Stimulated activated CD4-positive, alpha-beta T cell treated with anti-CD3 and anti-CD28 coated beads, Interleukin-1b, Interleukin-23, amount 100 ng/mL, for 1 hour (primary cell): ENCODE results near the gene HDAC8.
"Not testable (repeated sequence)": the region's sequence is repeated elsewhere in the genome, so short reads cannot be mapped to it uniquely, and the experiment has no call there.

Experiments
- DNase-seq, 2 donors: peaks; one replicate each; pipeline ENCODE4 v3.0.0-alpha.2; 2020; ENCODE audit warnings: low read depth in 2 of 2

The HDAC8 gene

DNA sequence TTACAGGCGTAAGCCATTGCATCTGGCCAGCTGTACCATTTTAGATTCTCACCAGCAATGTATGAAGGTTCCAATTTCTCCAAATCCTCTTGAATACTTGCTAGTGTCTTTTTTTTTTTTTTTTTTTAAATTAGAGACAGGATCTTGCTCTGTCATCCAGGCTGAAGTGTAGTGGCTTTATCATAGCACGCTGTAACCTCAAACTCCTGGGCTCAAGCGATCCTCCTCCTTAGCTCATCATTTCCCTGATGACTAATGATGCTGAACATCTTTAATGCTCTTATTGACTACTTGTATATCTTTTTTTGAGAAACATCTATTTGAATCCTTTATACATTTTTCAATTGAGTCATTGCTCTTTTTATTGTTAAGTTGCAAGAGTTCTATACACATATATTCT lies 40.3 kb downstream of the HDAC8 start:
- DNase-seq: no peak

DNA sequence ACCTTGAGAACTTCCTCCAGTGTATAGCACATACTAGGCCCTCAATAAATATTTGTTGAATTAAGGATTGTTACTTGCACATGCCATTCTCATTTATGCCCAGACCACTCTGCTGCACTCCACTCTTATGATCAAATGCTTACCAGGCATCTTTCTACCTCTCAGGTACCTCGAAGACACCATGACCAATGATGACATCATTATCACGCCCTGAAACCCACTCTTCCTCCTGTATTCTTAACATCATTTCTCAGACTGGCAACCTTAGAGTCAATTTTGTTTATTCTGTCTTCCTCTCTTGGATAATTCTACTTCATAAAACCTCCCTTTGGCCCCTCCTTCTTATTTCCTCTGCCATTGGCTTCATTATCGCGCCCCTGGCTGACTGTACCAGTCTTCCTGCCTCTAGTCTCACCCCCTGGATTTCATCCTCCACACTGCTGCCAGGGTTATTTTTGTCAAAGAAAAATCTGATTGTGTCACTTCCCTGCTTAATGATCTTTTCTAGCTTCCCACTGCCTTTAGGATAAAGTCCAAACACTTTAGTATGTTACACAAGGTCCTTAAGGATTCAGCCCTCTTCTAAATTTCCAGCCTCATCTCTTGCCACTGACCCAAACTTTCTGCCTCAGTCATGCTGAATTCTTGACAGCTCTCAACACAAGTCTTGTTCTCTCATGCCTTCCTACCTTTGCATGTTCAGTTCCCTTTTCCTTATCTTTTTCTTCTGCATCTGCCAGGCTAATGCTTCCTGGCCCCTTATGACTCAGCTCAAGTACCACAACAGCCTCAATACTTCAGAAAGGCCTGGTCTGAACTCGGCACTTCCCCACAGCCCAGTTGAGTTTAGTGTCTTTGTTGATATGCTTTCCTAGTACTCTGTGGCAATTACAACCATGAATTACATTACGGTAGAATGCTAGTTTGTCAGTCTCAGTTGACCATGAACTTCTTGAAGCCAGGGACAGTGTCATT lies 45.8 kb downstream of the HDAC8 start:
- no peak for DNase-seq

DNA sequence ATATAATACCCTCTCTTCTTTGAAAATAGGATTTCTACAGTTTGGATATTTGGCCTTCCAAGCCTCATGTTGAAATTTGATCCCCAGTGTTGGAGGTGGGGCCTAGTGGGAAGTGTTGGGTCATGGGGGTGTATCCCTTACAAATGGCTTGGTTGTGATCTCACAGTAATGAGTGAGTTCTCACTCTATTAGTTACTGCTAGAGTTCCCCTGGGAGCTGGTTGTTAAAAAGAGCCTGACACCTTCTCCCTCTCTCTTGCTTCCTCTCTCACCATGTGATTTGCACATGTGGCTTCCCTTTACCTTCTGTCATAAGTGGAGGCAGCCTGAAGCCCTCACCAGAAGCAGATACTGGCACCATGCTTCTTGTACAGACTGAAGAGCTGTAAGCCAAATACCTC lies 73.9 kb downstream of the HDAC8 start:
- no peak for DNase-seq

DNA sequence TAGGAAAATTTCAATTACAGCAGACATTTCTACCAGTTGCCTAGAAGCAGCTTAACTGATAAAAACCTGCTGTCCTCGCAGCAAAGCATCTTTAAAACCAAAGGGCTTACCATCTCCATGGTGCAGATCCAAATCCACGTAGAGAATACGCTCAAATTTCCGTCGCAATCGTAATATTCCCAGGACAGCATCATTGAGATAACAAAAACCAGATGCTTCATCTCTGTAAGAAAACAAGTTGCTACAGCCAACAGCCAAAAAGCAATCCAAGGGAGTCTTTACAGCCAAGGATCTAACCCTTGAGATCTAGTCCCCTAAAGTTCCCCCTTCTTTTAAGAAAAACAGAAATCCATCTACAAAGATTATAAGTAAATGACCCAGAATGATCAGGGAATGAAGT lies 77.6 kb downstream of the HDAC8 start:
- no peak for DNase-seq

DNA sequence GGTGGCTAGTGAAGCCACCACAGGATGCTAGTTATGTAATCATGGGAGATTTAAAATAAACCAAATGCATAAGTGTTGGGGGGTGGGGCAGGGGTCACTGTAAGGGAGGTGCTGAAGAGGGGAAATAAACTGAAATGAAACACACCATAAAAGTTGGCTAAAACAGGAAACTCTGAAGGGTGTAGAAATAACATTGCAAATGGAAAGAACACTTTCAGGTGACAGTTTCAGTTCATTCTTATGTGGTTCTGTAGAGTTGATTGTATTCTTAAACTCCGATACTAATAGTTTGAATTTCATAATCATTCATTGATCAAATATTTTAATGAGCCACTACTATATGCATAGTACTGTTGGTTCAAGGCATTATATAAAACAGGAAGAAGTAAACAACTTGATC lies 80.1 kb downstream of the HDAC8 start:
- DNase-seq: no peak

DNA sequence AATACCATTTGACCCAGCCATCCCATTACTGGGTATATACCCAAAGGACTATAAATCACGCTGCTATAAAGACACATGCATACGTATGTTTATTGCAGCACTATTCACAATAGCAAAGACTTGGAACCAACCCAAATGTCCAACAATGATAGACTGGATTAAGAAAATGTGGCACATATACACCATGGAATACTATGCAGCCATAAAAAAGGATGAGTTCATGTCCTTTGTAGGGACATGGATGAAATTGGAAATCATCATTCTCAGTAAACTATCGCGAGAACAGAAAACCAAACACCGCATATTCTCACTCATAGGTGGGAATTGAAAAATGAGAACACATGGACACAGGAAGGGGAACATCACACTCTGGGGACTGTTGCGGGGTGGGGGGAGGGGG lies 82.4 kb downstream of the HDAC8 start:
- not testable (repeated sequence) for DNase-seq

DNA sequence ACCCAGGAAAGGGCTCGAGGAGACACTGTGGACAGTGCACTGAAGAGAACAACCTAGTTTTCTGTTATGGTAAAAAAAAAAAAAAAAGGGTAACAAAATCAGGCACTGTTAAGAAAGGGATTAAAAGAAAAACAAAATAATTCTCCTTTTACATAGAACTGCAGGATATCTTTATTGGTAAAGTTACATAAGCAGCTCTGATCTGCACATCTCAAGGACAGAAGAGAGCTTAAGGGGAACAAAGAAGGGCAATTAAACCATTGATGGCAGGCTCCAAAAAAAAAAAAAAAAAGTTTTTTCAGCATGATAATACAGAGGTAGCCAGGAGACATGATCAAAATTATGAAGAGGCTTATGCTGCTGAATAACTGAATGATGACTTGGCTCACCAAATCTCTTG lies 85.0 kb downstream of the HDAC8 start:
- DNase-seq: no peak

DNA sequence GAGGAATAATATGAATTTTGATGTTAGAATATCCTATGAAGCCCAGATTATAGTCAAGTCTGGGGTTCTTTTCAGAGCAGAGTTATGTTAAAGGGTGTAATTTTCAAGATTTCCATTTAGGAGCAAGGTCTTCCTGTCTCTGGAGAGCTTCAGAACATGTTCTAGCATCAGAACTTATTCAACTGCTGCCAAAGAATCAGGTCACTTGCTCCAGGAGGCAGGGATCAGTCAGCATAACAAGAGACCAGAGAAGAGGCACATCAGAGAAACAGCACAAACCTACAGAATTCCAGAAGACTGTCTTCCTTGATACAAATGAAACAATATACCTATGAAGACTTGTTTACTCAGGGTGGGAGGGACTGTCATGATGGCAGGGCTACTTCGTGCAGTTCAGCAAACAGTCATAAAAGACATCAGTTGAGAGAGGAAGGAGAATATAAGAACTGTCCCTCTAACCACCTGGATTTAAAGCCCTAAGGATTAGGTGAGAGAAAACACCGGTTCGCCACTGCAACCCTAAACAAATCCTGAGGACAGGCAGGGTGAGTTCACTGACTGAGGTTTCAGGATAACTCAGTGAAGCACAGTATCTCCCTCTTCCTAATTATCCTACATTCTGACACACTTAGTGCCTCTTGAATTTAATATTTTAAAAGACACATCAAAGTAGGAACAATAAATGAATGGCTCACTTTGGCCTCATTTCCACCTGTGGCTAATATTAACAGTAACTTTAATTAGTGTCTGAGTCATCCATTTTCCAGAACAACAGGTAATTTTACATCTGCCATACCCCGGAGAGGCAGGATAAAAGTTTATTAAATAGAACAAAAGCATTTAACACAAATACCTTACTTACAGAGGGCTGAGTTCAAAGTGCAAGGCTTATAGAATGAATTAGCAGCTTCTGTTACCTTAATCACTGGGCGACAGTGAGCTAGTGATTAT lies 93.0 kb downstream of the HDAC8 start:
- no peak for DNase-seq

DNA sequence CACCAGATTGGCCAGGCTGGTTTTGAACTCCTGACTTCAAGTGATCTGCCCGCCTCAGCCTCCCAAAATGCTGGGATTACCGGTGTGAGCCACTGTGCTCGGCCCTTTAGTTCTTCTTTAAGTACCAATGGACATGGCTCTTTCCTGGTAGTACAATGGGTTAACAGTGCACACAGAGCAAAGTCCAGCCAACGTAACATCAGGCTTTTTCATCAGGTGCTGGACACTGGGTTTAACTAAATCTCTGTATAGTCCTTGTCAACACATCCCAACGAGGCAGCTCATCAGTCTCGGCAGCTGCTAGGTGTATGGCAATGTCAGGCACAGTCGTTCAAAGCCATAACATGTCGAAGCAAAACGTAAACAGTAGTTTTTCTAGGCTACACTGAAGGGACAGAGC lies 93.8 kb downstream of the HDAC8 start:
- no peak for DNase-seq

DNA sequence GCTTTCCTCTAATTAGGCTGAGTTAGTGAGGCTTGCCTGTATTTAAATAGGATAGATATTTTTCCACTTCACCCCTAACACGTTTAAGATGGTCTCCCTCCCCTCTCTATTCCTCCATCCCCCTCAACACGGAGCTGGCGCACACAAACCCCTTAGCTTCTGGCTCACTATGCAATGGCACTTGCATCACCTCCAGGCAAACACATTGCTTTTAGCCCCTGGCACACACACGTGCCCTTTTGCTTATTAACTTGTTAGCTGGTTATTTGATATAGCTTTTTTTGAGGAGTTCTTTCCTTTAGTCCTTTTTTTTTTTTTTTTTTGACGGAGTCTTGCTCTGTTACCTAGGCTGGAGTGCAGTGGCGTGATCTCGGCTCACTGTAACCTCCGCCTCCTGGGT lies 94.3 kb downstream of the HDAC8 start:
- no peak for DNase-seq

DNA sequence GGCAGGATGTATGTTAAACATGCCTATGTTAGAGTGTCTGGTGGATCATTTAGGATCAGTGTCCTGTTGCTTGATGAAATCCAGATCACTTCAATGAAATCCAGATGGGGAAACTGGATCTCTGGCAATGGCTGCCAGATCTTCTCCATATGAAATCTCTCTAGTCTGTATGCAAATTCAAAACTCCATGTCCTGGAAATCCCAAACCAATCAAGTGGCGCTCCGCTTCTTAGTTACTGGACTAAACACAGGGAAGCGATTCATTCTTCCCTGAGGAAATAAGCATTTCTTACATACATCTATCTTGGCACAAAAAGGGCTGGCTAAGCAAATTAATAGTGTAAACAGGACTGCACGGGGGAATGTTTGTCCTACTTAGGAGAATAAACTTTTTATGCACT lies 94.9 kb downstream of the HDAC8 start:
- DNase-seq: no peak

DNA sequence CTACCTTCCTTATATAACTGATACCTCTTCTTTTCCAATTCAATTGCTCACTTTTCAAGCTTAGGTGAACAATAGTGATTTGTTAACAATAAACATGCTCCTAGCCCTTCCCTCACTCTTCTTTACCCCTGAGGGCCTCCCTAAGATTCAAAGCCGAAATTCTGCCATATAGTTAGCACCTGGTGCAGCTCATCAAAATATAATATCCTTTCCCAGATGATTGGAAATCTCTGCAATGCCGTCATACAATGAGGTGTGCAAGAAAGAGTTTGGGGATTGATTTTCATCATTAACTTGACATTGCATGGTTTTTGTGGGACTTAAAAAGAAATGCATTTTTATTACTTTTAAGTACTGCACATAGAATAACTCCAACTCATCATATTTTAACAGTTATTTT lies 95.3 kb downstream of the HDAC8 start:
- DNase-seq: no peak

DNA sequence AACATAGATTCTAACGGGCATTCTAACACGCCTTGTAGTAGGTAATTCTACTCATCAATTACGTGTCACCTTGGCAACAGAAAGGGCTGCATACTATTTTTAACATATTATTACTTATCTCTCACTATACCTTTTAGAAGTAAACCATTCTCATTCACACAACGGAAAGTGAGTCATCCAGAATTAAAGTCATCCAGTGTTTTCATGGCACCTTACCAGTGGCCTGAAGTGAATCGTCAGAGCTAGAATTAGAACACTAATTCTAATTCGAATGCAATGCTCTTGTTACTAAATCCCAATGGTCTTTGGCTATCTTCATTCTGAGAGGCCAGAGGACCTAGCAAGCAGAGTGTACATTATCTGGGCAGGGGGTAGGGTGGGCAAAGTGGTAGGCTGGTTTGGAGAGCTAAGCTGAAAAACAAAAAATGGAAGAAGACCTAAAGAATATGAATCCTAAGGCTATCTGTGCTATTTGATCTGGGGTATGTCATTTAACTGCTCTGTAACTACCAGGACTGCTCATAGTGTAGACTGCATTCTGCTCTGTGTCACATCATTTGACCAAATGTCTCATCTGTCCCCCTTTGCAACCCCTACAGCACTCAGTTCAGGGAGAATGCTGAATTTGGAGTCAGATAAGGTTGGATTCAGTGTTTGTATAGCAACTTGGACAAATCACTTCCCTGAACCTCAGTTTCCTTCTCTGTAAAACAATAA lies 96.5 kb downstream of the HDAC8 start:
- no peak for DNase-seq

DNA sequence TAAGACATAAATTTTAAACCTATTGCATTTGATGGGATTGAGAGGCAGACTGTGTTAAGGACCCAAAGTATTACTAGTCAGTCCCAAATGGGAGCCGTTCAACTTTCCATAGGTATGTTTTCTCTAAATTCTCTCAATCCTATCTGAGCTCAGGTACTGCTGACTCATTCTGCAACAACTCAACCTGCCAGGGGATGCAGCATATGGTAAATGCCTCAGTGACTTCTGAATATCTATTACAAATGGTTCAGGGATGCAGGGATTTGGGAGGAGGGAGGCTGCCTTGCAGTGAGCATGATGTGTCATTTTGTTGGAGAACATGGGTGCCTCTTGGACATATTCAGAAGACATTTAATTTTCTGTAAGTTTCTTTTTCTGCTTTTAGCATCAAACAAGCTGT lies 97.3 kb downstream of the HDAC8 start:
- no peak for DNase-seq

DNA sequence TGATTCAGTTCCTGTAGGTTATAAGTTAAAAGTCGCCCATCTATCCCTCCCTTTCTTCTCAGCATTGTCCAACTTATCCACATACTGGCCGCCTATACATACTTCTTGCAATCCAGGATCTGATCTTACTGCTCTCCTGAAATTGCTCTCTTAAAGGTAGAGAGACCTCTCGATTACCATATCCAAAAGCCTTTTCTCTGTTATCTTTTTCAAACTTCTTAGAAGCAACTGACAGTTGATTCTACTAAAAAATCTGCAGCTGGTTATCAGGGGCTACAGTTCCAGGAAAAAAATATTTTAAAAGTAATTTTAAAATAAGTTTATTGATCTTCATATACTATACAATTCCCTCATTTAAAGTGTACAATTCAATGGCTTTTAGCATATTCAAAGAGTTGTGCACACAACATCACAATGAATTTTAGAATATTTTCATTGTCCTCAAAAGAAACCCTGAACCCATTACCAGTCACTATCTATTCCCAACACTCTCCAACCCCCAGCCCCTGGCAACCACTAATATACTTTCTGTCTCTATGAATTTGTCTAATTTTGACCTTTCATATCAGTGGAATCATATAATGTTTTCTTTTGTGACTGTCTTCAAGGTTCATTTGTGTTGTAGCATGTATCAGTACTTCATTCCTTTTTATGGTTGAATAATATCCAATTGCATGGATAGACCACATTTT lies 102.0 kb downstream of the HDAC8 start:
- DNase-seq: no peak

DNA sequence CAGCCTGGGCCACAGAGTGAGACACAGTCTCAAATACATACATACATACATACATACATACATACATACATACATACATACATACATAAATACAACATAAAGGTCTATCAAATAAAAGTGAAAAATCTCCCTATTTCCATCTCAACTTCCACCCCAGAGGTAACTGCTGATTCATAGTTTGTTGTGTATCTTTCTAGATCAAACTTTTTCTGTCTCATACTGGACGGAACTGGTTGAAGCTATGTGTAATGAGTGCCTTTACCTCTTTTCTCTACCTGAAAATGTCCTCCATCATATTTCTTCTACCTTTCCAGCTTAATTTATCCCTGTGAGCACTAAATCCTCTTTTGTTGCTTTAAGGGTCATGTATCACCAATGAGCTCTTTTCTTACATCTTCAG lies 102.5 kb downstream of the HDAC8 start:
- no peak for DNase-seq

DNA sequence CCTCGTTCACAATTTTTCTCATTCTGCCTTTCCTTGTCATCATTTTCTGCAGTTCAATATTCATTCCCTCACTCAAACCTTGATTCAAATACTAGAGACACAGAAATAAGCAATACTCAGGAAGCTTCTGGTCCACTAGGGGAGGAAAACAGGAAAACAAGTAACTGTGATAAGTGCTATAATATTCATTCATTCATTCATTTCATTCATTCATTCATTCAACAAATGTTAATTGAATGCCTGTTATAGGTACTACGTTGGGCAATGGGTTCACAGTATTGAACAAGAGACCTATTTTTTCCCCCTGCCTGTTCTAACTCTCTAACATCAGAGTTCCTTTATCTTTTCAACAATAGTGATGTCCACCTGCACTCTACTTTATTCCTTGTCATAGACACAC lies 104.0 kb downstream of the HDAC8 start:
- no peak for DNase-seq

DNA sequence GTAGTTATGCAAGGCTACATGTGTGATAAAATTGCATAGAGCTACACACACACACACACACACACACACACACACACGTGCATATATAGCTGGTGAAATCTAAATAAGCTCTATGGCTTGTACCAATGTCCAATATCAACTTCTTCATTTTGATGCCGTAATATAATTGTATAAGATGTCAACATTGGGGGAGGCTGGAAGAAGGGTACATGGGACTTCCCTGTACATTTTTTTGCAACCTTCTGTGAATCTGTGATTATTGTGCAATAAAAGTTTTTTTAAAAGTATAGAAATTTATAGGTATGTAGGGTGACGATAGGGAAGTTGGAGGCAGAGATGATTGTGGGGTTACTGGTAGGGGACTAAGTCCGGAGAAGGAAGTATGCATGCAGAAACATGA lies 105.5 kb downstream of the HDAC8 start:
- DNase-seq: no peak

DNA sequence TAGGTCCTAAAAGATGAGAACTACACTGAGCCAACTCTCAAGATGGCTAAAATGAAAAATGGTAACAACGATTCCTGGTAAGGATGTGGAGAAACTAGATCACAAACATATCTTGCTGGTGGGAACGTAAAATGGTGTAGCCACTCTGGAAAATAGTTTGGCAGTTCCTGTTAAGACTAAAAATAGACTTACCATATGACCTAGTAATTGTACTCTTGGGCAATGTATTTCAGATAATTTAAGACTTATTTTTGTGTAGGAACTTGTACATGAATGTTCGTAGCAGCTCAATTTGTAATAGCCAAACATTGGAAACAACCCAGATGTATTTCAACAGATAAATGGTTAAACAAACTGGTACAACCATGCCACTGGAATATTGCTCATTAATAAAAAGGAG lies 106.2 kb downstream of the HDAC8 start:
- DNase-seq: no peak

DNA sequence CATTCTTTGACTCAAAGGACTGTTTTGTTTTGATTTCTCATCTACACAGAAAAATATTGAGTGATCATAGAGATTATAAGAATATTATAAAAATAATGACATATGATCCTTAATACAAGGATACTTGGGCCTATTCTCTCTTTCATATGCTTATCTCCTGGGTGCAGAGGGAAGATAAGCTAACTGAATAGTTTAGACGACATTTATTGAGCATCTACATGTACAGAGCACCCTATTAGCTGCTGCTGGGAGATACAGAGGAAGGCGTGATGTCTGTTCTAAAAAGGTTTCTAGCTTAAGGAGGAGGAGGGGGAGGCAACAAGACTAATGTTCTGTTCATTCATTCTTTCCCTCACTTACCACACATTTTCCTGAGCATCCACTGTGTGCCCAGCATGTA lies 106.8 kb downstream of the HDAC8 start:
- DNase-seq: no peak

DNA sequence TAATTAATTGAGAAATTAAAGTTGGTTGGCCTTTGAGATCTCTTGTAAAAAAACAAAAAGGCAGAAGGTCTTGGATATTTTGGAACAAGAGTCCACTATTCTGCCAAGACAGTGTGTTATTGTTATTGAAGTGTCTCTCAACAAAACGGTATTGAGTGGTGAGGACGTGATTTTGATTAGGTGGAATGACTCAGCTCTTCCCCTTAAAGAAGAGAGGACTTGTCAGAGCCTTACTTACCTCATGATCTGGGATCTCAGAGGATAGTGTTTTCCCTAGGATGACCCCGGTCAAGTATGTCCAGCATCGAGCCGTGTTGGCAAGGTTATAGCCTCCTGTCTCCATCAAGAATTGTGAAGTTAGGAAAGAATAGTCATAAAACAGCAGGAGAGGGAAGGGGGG lies 110.9 kb downstream of the HDAC8 start:
- DNase-seq: no peak
